Dorsolateral prefrontal cortex (tissue), 118 donors: ENCODE measurements around the gene TRAPPC12. TPM values are rescaled to one million over a fixed set of nuclear protein-coding genes. Genes with fewer than 3 reads are reported as not detected.

Source experiments
- total RNA-seq, 120 experiments: library from RNA; stranded (reverse); gene quantifications; one replicate each; pipeline versions ENCODE4 v1.2.3 to v1.2.4, GENCODE V29; 2022

Gene TRAPPC12
- total RNA-seq, 120 experiments from 2014 or later: 132 to 231 (median 178) TPM

Other genes starting within 250 kb of the TRAPPC12 start
- gene EIPR1, start 1.9 kb upstream of the TRAPPC12 start, total RNA-seq: 10 to 100 TPM; 30.3 to 59.7 (median 46.2) TPM
- gene ADI1, start 139.8 kb downstream of the TRAPPC12 start, total RNA-seq: 10 to 100 TPM; 18.6 to 47.4 (median 29.0) TPM
- gene RNASEH1, start 178.6 kb downstream of the TRAPPC12 start, total RNA-seq: 10 to 100 TPM; 11.4 to 33.7 (median 23.1) TPM
- 100 to 1,000 TPM; 295 to 533 (median 396) TPM for gene RPS7, start 195.6 kb downstream of the TRAPPC12 start, total RNA-seq
- 1 to 10 TPM in 100 of 120 experiments, under 1 TPM in 15, not detected in 5; 0.49 to 9.5 (median 1.8) TPM for gene COLEC11, start 215.4 kb downstream of the TRAPPC12 start, total RNA-seq